Right ventricle myocardium superior (tissue), 1 donor: Measurements from ENCODE around the gene MAP2K3. TPM values are rescaled to one million over a fixed set of nuclear protein-coding genes. Genes with fewer than 3 reads are reported as not detected.

Experiments used
- ATAC-seq: fragments of 200-7000 bp; cut with Tn5 transposase; one replicate; pipeline ENCODE4 v1.9.1; 2020; ENCODE audit warnings: mild to moderate bottlenecking; ENCODE audit not compliant: poor library complexity
- DNase-seq: peaks from one replicate; pipeline ENCODE4 v3.0.0-alpha.2; 2020
- intact Hi-C: fragments of 100-400 bp; cut with DNase I; formaldehyde crosslinking; loops from one replicate; pipeline ENCODE4 v1.11.2; 2022
- total RNA-seq: library from RNA; stranded (reverse); fragmentation: NEBNext Ultra II Directional; extraction: Animal tissue kit (Norgen Biotek cat#: 25700); gene quantifications from one replicate; pipeline ENCODE4 v1.2.1, GENCODE V29; 2021
- donor health status: DM: no; HTN: yes; CAD: no; lungs with severe emphysema.

The MAP2K3 gene
- total RNA-seq, 1 donor from 2014 or later, result 30.8 TPM

DNA sequence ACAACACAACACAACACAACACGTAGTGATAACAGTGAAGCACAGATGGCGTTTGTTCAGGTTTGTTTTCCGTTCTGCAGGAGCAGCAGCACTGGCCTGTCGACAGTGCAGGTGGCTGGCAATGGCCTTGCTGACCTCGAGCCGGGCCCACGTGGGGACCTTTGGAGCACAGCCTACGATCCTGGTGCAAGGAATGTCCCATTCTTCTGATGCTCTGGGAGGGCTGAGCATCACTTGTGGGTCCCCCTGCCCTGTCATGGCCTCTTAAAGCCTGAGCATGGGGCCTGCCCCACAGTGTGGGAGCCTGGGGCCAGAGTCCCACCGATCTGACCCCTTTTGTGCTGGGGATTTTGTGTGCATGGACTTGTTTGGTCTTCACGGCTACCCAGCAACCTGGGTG lies 6.8 kb downstream of the MAP2K3 start:
- DNase-seq (no peak), ATAC-seq (no peak)
- intact Hi-C loops, result no loop called here

DNA sequence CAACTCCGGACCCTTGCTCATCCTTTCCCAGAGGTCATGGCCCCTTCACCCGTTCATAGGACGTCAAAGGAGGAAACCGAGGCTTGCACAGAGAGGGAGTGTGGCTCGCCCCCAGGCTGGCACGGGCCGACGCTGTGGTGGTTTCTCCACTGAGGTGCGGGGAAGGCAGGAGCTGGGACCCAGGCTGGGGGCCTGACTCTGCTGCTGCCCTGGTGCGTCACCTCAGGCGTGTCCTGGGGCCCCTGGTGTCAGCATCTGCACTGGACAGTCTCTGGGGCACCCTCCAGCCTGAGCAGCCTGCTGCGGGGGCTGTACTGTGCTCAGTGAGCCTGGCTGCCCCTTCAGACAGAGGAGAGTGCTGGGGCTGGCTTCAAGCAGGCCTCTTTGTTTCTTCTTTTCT lies 7.4 kb downstream of the MAP2K3 start:
- DNase-seq, result no peak
- no peak for ATAC-seq
- intact Hi-C loops, result no loop called here

DNA sequence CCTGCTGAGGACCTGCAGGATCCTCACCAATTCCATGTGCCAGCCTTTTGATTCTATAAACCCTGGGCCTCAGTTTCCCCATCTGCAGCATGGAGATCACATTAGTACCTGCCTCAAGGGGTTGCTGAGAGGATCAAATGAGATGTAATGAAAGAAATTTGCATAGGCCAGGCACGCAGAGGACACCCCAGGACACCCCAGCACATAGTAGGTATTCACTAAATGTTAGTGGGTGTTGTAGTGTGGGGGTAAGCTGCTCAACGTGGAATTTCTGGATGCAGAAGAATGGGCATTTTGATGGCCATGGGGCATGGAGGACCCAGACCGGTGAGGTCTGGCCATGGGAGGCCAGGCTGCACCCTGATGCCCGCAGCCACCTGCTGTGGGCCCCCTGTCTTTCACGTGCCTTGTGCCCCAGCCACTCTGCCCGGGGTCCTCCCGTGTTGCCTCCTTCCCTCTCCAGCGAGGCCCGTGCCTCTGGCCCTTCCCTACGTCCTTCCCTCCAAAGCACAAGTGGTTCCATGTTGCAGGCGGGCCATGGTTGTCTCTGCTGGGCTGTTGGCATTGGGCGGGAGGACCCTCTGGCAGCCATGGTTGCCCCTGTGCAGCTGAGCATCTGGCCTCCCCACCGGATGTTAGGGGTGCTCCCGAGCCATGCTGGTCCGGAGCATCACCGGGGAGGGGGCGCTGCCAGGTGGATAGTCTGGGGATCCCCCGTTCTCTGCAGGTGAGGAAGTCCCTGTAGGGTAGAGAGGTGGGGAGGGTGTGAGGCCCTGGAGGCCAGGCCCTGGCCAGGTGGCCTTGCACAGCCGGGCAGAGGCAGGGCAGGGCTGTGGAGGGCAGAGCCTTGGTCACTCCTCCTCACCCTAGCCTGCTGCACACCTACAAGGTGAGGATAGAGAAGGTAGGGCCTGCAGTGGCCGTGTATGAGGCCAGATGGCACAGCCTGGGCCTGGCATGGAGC lies 8.6 kb downstream of the MAP2K3 start:
- intact Hi-C loops, result no loop called here

DNA sequence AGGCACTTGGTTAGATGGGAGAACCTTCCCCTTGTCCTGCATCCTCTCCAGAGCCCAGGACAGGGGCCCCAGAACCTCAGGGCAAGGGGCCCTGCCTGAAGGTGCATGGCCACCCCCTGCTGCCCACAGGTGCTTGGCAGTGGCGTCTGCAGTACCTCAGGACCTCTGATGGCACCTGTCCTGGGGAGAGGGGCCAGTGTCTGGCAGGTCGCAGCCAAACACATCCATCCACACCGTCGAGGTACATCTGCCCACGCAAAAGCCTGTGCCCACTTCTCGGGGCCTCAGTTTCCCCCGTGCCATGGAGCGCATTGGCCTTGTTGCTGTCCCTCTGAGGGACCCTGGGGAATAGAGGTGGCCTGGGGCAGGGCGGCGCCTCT lies 9.3 kb downstream of the MAP2K3 start:
- DNase-seq, result no peak
- intact Hi-C loops, result no loop called here
- ATAC-seq, result no peak

More for the DNA sequence above, 8.6 kb downstream of the MAP2K3 start:
- DNase-seq (no peak), ATAC-seq (no peak)

DNA sequence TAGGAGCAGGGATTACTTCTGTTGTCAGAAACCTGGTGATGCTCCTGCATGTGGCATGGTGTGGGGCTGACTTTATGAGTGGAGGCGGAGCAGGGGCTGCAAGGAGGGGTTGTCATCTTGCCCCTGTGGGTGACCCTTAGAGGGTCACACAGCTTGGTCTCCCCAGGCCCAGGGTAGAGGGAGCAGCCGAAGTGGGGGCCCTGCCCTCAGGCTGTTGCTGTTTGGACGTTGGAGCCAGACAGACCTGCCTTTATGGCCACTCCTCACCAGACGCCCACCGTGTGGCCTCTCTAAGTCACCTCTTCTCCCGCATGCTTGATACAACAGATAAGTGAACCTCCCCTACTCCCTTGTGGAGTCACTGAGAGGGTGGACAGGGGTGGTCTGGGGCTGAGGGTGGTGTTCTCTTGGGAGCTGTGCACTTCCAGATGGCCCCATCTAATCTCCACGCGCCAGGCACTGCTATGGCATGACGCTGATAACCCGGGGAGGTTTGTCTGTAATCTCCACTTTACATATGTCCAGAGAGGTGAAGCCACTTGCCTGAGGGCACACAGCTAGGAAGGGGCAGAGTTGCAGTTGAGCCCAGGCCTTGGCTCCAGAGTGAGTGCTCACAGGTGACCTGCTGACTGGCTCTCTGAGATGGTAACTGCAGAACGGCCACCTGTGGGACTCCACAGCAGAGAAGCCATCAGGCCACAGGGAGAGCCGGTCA lies 10.0 kb downstream of the MAP2K3 start:
- no peak for DNase-seq
- intact Hi-C loops, result no loop called here
- no peak for ATAC-seq

DNA sequence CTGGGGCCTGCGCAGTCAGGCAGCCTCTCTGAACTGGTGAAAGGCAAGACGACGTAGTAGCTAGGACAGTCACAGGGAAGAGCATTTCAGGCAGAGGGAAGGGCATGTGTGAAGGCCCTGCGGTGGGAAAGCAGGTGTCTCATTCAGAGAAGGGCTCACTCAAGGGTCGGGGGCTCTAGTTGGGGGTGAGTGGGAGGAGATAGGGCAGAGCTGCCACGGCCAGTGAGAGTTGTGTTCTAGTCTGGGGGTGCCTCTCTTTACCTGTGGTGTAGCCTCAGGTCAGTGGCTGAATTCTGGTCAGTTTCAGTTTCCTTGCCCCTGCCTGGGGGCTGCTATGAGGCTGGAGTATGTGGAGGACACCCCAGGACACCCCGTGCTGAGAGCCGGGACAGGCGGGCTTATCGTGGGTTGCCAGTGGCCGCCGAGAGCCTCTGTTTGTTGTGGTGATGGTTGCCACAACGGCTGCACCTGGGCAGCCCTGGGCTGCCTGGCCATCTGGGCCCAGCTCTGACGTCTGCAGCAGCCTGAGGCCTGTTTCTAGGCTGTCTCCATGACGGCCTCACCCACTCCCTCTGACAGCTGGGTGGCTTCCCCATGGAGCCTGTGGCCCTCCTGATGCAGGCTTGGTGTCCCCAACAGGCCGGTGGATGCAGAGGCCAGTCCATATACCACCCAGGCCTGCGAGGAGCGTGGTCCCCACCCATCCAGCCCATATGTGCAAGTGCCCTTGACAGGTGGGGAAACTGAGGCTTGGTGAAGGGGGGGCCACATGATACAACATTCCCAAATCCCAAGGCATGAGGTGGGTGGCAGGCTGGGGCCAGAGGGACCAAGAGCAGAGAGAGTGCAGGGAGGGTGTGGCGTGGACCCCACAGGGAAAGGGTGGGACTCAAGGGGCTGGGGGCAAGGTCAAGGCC lies 10.8 kb downstream of the MAP2K3 start:
- ATAC-seq (peak; percentile 88), DNase-seq (peak; percentile 83)

DNA sequence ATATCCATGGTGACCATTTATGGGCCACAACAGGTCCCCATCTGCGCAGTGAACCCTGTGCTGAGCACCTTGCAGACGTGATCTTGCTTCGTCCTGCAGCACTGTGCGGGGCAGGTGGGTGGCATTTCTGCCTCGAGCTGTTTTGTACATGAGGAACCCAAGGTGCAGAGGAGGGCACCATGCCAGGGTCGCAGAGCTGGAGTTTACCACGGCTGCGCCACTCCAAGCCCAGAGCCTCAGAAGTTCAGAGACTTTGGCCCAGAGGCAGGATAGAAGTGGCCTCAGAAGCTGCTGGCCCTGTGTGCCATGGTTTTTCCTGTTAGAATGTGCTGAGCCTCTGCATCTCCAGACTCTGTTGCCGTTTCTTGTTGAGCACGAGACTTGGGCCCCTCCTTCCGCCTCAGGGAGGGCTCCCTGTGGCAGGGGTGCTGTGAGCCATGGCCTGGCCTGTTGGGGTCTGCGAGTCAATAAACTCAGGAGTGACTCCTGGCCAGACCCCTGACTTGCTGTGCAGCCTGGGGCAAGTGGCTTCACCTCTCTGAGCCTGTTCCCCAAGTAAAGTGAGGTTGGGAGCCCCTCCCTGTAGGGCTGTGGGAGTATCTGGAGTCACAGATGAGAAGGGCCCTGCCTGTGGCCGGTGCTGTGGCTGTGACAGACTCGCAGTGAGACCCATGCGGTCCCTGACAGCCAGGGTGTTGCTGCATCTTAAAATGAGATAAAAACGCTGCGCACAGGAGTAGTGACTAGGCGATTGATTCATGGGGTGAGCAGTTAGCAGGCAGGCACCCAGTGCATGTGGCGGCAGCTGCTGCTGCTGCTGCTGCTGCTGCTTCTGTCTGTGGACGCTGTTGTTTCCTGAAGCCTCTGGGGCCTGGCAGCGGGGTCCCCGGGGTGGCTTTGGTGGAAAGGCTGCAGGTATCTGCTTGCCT lies 11.8 kb downstream of the MAP2K3 start:
- intact Hi-C loops, result no loop called here
- DNase-seq (peak; percentile 77), ATAC-seq (peak; percentile 60)

More for the DNA sequence above, 10.8 kb downstream of the MAP2K3 start:
- intact Hi-C loops, result no loop called here

DNA sequence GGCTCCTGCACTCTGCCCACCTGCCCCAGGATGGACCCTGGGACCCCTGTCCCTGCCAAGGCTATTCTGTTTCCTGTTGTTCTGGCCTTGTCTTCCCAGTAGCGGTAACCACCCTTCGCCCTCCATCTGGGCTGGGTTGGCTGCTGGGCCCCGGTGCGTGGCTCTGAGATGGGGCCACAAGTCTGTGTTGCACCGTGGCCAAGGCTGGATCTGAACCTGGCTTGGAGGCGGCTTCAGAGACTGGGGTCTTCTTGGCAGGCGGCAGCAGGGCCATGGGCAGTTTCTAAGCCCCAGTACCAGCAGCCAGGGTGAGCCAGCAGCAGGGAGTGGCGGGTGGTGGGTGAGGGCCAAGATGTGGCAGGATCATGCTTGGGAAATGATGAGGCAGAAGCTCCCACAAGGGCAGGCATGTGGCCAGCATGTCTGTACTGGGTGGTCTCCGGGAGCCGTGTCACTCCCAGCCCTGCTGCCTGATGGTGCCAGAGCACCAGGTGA lies 12.6 kb downstream of the MAP2K3 start:
- ATAC-seq (no peak), DNase-seq (no peak)
- intact Hi-C loops, result no loop called here

DNA sequence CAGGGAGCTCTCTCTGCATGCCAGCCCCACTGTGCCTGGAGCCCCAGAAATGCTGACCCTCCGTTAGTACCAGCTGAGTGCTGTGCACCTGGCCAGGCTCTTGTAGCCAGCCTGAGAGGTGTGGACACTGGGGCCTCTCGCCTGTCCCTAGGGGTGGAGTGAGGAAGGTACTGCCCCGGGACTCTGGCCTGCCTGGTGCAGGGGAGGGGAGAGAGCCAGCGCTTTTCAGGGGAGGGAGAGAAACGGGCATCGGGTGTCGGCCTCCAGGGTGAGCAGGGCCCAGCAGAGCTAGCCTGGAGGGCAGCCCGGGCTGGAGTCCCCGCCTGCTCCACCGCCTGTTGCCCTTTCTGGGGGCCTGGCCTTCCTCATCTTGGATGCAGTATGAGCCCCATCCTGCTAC lies 13.1 kb downstream of the MAP2K3 start:
- no peak for DNase-seq
- intact Hi-C loops, result no loop called here
- ATAC-seq, result no peak

DNA sequence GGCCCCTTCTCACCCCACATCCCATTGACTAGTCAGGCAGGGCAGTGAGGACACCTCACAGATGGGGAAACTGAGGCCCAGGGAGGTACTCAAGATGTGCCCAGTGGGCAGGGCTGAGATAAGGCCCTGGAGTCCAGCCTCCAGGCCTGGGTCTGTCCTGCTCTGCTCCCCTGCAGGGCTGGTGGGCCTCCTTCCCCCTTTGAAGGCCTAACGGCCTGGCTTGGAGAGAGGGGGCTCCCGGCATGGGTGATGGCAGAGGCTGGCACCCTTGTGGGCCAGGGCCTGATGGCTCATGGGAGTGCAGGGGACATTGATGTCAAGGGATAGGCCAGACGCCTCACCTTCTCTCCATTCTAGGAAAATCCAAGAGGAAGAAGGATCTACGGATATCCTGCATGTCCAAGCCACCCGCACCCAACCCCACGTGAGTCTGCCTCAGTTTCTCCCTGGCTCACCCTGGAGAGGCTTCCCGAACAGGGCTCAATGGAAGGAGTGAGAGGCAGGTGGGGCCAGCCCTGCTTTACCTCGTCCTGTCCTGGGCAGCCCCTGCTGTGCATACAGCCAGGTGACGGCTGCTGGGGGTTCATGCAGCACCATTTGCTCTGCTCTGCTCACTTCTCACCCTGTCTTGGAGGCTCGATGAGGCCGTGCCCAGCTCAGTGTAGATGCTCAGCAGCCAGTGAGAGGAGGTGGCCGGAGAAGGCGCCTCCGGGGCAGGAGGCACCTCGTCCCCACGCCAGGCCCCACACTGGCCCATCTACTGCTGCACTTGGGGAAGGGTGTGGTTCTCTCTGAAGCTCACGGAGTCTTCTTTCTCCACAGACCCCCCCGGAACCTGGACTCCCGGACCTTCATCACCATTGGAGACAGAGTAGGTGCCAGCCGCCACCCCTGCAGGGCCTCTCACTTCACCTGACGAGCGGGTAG lies 13.8 kb downstream of the MAP2K3 start:
- no peak for DNase-seq
- intact Hi-C loops, result no loop called here
- no peak for ATAC-seq

DNA sequence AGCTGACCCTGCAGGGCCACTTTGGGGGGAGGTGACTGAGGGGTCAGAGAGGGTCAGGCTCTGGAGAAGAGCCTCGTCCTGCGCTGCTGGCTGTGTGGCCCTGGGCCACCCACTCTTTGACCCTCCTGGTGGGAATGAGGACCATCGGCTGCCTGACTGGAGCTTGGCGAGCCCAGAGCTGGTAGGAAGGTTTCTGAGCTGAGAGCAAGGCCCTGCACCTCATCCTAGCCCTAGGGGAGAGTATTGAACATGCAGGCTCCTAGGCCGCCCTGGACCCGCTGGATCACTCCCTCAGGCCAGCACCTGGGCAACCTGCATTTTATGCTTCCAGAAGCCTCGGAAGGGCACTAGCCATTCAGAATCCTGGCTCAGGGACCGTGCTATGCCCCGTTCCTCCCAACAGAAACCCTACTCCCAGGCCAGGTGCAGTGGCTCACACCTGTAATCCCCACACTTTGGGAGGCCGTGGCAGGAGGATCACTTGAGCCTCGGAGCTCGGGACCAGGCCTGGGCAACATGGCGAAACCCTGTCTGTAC lies 14.5 kb downstream of the MAP2K3 start:
- intact Hi-C loops, result no loop called here
- no peak for ATAC-seq
- DNase-seq, result no peak

DNA sequence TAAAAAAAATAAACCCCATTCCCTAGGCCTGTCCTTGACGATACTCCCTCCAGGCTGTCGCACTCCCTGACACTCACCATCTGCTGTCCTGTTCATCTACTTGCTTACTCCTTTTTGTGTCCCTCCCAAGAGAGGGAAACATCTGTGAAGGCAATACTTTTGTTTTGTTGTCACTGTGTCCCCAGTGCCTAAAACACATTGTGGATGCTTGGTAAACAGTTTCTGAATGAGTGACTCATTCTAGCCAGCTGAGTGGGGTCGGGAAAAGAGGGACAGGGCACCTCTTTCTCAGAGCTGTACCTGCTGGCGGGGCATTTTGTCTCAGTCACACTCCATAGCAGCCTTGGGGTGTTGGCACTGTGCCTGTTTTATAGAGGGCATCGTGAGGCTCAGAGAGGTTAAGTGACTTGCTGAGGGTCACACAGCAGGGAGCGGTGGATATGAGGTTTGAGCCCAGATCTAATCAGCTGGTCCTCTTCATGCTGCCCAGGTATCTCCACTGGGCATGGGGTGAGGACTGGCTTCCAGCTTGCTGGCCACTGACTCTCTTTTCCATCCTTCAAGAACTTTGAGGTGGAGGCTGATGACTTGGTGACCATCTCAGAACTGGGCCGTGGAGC lies 15.6 kb downstream of the MAP2K3 start:
- ATAC-seq (no peak), DNase-seq (no peak)
- intact Hi-C loops, result no loop called here

DNA sequence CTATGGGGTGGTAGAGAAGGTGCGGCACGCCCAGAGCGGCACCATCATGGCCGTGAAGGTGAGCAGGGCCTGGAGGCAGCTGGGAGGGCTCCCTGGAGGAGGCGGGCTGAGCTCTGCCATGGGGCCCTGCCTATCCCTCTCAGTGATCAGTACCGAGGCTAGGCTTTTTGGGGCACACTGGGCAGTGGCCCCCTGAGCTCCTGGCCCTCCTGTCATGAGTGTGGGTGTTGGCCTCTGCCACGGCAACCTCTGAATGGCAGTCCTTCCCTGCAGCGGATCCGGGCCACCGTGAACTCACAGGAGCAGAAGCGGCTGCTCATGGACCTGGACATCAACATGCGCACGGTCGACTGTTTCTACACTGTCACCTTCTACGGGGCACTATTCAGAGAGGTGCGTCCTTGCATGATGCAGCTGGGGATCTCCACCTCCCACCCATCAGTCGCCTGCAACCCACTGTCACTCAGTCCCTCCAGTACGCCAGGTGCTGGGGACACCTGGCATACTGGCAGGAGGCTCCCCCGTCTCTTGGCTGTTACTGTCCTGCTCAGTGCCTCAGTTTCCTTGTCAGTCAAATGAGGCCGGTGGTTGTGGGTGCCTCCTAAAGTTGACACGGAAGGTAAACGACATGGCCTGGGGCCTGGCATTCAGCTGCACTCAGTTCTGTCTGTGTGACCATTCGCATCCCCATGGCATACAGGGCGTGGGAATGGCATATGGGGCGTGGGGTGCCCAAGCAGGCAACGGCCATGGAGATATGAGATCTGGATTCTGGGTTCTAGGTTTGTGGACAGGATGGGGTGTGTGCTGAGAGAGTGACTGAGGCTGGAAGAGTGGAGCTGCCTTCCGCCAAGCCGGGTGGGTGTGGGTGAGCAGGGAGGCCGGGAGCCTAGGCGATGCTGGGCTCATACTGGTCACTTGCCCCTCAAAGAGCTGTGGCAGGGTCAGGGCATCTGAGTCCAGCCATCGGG lies 16.4 kb downstream of the MAP2K3 start:
- peak; percentile 41 for DNase-seq
- intact Hi-C loops, result no loop called here

DNA sequence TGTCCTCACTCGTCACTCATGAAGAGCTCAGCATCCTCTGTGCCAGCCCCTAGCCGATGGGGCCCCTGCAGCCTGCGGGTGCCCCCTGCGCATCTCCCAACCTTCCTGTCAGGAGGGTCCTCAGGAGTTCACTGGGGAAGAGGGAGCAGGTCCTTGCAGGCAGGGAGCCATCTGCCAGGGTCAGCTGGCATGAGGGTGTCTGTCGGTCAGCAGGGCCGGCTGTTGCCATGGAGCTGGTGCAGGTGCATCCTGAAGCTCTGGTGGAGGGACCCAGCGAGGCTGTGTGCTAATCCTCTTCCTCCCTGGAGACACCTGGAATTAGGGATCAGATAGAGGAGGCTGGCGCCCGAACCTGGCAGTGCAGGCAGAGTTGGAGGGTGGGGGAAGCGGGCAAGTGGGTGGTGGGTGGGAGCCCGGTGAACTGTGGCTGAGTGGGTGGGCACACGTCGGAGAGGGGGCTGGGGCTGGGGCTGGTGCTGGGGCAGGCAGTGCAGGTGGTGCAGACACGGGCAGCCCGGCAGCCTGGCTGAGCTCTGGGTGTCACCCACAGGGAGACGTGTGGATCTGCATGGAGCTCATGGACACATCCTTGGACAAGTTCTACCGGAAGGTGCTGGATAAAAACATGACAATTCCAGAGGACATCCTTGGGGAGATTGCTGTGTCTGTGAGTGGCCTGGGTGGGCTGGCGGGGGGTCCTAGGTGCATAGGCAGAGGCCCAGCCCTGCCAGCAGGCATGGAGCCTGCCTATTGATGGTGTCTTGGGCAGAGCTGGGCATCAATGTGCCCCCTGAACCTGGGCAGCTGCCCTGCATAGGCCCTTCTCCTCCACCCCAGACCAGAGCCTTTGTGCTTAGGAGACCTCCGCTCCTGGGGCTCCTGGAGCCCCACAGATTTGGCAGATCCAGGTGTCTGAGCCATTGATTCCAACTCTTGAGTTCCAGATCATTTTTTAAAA lies 17.4 kb downstream of the MAP2K3 start:
- DNase-seq (peak; percentile 52), ATAC-seq (no peak)
- intact Hi-C loops, result no loop called here

More for the DNA sequence above, 16.4 kb downstream of the MAP2K3 start:
- no peak for ATAC-seq
